Testis (tissue), 3 donors: ENCODE data around the gene KCTD10. TPM values are rescaled to one million over a fixed set of nuclear protein-coding genes. Genes with fewer than 3 reads are reported as not detected.
A peak's percentile ranks its signal among the peaks of the same experiment; 100 is the strongest.

Experiments
- DNase-seq: peaks from one replicate; pipeline ENCODE4 v3.0.0-alpha.2; 2019
- H3K27ac ChIP-seq, 2 donors: fragments of 200-600 bp; sonication (generic); one replicate each; pipeline ENCODE4 v1.5.1; 2019
- H3K27me3 ChIP-seq: fragments of 200-600 bp; sonication (generic); one replicate; pipeline ENCODE4 v1.5.1; 2019
- H3K36me3 ChIP-seq: fragments of 200-600 bp; sonication (generic); one replicate; pipeline ENCODE4 v1.5.1; 2017; ENCODE audit warnings: low read depth; ENCODE audit errors: missing control alignments
- H3K4me1 ChIP-seq: fragments of 200-600 bp; sonication (generic); one replicate; pipeline ENCODE4 v1.5.1; 2019
- H3K4me3 ChIP-seq, 2 donors: fragments of 200-600 bp; sonication (generic); one replicate each; pipeline ENCODE4 v1.5.1; 2017 to 2019
- H3K9me3 ChIP-seq: fragments of 200-600 bp; sonication (generic); one replicate; pipeline ENCODE4 v1.5.1; 2017
- POLR2A ChIP-seq: fragments of 450-650 bp; IDR thresholded peaks from one replicate; pipeline ENCODE4 v1.6.1; 2017; ENCODE audit warnings: antibody characterized with exemption, mild to moderate bottlenecking, moderate library complexity
- WGBS, 2 donors: methylation state at CpG; one replicate each; pipeline ENCODE4 v1.1.5; 2018; 5-methylcytosine and 5-hydroxymethylcytosine counted together
- intact Hi-C: fragments of 100-400 bp; cut with DNase I; formaldehyde crosslinking; loops from one replicate; pipeline ENCODE4 v1.15.1; 2023; ENCODE audit warnings: low total_unique reads
- polyA plus RNA-seq: library from polyadenylated mRNA; stranded (reverse); fragments of 350-450 nt; fragmentation: Illumina TruSeq; extraction: RNeasy Lipid Tissue Mini Kit (QIAGEN cat#74804); gene quantifications from one replicate; pipeline ENCODE4 v1.2.3, GENCODE V29; 2014; ENCODE audit warnings: low read depth, low replicate concordance; ENCODE audit not compliant: insufficient read depth
- total RNA-seq, 2 donors: library from RNA; depleted of rRNA; stranded (reverse); fragments of >200 nt; gene quantifications; one replicate each; pipeline ENCODE4 v1.2.3, GENCODE V29; 2016
- TF ChIP-seq, protein P1 (sequence below), 3 experiments: fragments of 450-650 bp in 2 of 3; fragments of 200-600 bp in 1 of 3; sonication (generic) in 1 of 3; IDR thresholded peaks; one replicate each; pipeline ENCODE4 v1.5.1; 2016 to 2019; ENCODE audit warnings: antibody characterized with exemption in 3 of 3, mild to moderate bottlenecking in 2 of 3, moderate library complexity in 1 of 3

The KCTD10 gene
- total and polyA plus RNA-seq, 3 donors from 2014 or later = 43.0 to 58.7 (median 43.6) TPM

DNA sequence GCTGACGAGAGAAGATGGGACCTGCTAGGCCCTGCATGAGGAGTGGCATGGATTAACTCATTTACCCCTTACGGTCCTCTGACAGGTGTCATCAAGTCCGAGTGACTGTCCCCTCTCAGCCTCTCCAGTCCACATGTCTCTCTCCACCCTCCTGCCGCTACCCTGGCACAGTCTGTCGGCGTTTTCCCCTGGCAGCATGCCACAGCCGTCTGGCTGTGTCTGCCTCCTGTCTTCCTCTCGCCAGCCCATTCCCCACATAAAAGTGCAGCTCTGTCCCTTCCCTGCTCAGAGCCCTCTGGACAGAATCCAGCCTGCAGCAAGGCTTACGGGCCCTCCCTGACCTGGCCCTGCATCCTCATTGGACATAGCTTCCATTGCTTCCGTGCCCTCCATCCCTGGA is 46.0 kb upstream of the KCTD10 start:
- intact Hi-C loops = no loop called here
- Histone ChIP-seq H3K27ac (no peak overlapping the region), H3K36me3 (no peaks in the 10 kb centered on the region), H3K4me1 (peaks cover 9% of the 10 kb centered on the region), H3K27me3 (no peaks in the 10 kb centered on the region), H3K4me3 (no peak overlapping the region), H3K9me3 (no peaks in the 10 kb centered on the region)
- WGBS, 2 donors = 75 to 80% methylated on average over 9 to 10 of the region's 10 CpGs
- DNase-seq = no peak
- TF ChIP-seq, protein P1, sequence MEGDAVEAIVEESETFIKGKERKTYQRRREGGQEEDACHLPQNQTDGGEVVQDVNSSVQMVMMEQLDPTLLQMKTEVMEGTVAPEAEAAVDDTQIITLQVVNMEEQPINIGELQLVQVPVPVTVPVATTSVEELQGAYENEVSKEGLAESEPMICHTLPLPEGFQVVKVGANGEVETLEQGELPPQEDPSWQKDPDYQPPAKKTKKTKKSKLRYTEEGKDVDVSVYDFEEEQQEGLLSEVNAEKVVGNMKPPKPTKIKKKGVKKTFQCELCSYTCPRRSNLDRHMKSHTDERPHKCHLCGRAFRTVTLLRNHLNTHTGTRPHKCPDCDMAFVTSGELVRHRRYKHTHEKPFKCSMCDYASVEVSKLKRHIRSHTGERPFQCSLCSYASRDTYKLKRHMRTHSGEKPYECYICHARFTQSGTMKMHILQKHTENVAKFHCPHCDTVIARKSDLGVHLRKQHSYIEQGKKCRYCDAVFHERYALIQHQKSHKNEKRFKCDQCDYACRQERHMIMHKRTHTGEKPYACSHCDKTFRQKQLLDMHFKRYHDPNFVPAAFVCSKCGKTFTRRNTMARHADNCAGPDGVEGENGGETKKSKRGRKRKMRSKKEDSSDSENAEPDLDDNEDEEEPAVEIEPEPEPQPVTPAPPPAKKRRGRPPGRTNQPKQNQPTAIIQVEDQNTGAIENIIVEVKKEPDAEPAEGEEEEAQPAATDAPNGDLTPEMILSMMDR (IDR thresholded peaks at IDR 0.05) = no peak
- TF ChIP-seq POLR2A = no peak

GRCh38 chr12:109521831-109522230 is 44.7 kb upstream of the KCTD10 start:
- Histone ChIP-seq H3K9me3 (no peaks in the 10 kb centered on the region), H3K36me3 (no peaks in the 10 kb centered on the region), H3K4me3 (no peak overlapping the region), H3K27ac (no peak overlapping the region), H3K27me3 (no peaks in the 10 kb centered on the region), H3K4me1 (peaks cover 9% of the 10 kb centered on the region)
- no peak for DNase-seq
- intact Hi-C loops = no loop called here
- no peak for TF ChIP-seq POLR2A
- TF ChIP-seq, protein P1 (IDR thresholded peaks at IDR 0.05) = no peak
- 47 to 56% methylated on average over 8 to 10 of the region's 10 CpGs for WGBS, 2 donors

DNA sequence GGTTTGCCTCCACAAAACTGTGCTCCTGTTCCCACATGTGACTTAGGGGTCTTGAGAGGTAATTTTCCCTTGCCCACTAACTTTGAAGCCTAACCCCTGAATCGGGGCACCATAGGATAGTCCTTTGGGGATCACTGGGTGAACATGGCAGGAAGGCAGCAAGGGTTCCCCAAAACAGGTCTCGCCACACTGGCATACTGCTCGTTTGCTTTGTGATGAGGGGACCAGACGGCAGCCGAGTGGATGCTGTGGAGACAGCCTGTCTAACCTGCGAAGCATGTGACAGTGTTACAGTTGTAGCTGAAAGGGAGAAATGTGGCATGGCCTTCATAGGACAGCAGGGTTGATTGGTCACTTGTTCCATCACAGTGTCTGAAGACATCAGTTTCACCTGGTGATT is 42.7 kb upstream of the KCTD10 start:
- Histone ChIP-seq H3K9me3 (no peaks in the 10 kb centered on the region), H3K27ac (peak overlapping the region in 1 of 2 donors; percentile 70), H3K4me1 (peaks cover 9% of the 10 kb centered on the region), H3K36me3 (no peaks in the 10 kb centered on the region), H3K27me3 (no peaks in the 10 kb centered on the region), H3K4me3 (no peak overlapping the region)
- intact Hi-C loops = loop anchor here (5.0 kb wide), 1 partner anchor 253 kb away; no protein-coding TSS in a partner anchor
- 86 to 89% methylated on average over 6 of the region's 6 CpGs for WGBS, 2 donors
- no peak for DNase-seq
- TF ChIP-seq, protein P1 (IDR thresholded peaks at IDR 0.05) = no peak
- no peak for TF ChIP-seq POLR2A

GRCh38 chr12:109518820-109519665 is 41.9 kb upstream of the KCTD10 start:
- H3K36me3 ChIP-seq = no peaks in the 10 kb centered on the region
- H3K4me3 ChIP-seq = no peak overlapping the region
- no peaks in the 10 kb centered on the region for H3K9me3 ChIP-seq
- peak overlapping the region in 1 of 2 donors; percentile 70 for H3K27ac ChIP-seq
- WGBS, 2 donors = 40 to 42% methylated on average over 11 of the region's 11 CpGs
- TF ChIP-seq, protein P1 (IDR thresholded peaks at IDR 0.05) = peak; percentile 68 to 87 (median 85)
- TF ChIP-seq POLR2A = no peak
- peak; percentile 87 for DNase-seq
- intact Hi-C loops = loop anchor here (5.0 kb wide), 1 partner anchor 253 kb away; no protein-coding TSS in a partner anchor
- peaks cover 9% of the 10 kb centered on the region for H3K4me1 ChIP-seq
- H3K27me3 ChIP-seq = no peaks in the 10 kb centered on the region
